GM18499 (cell line): ENCODE data around the gene ADD1.
"Not testable (repeated sequence)": the region's sequence is repeated elsewhere in the genome, so short reads cannot be mapped to it uniquely, and the experiment has no call there.

Experiments
- ATAC-seq: cut with Tn5 transposase; IDR thresholded peaks from one replicate; pipeline ENCODE4 v1.9.1; 2021; ENCODE audit warnings: moderate number of reproducible peaks; ENCODE audit not compliant: insufficient read depth, unreplicated experiment

Gene ADD1

GRCh38 chr4:2954358-2955185 is 110.9 kb downstream of the ADD1 start:
- no peak for ATAC-seq

GRCh38 chr4:2955186-2956044 is 111.8 kb downstream of the ADD1 start:
- not testable (repeated sequence) for ATAC-seq

GRCh38 chr4:2958446-2958845 is 114.8 kb downstream of the ADD1 start:
- no peak for ATAC-seq

- not testable (repeated sequence) for ATAC-seq
Measured at GRCh38 chr4:2960450-2960849, 116.8 kb downstream of the ADD1 start.

GRCh38 chr4:2961421-2961810 is 117.8 kb downstream of the ADD1 start:
- no peak for ATAC-seq

GRCh38 chr4:2961811-2962441 is 118.3 kb downstream of the ADD1 start:
- ATAC-seq = no peak

GRCh38 chr4:2962614-2963174 is 119.0 kb downstream of the ADD1 start:
- peak; percentile 5 for ATAC-seq

- peak; percentile 73 for ATAC-seq
Measured at GRCh38 chr4:2963175-2963965, 119.7 kb downstream of the ADD1 start, which contains the start of the genes GRK4 and NOP14. GRK4 (plus strand) TSS chr4:2963571; CDS start chr4:2964071, 500 bp downstream. NOP14 (minus strand) TSS chr4:2963406; CDS start chr4:2963319, 87 bp downstream.

- ATAC-seq = no peak
Measured at GRCh38 chr4:2963966-2964471, 120.4 kb downstream of the ADD1 start.

- no peak for ATAC-seq
Measured at GRCh38 chr4:2964706-2965258, 121.1 kb downstream of the ADD1 start.

GRCh38 chr4:2965262-2965661 is 121.6 kb downstream of the ADD1 start:
- no peak for ATAC-seq

GRCh38 chr4:2968381-2968780 is 124.7 kb downstream of the ADD1 start:
- ATAC-seq = no peak

- ATAC-seq = no peak
Measured at GRCh38 chr4:2971275-2971674, 127.6 kb downstream of the ADD1 start.

- no peak for ATAC-seq
Measured at GRCh38 chr4:2977211-2978088, 133.8 kb downstream of the ADD1 start.
